Skeletal muscle tissue (tissue), 4 donors: ENCODE results near the gene CFAP97D1. TPM values are rescaled to one million over a fixed set of nuclear protein-coding genes. Genes with fewer than 3 reads are reported as not detected.

Experiments
- H3K27ac ChIP-seq: one replicate; pipeline ENCODE4 v1.7.0; 2013; ENCODE audit warnings: mild to moderate bottlenecking, low read depth, low read length, inconsistent platforms
- H3K27me3 ChIP-seq, 3 donors: one replicate each; pipeline ENCODE4 v1.7.0; 2013; ENCODE audit warnings: low read length in 3 of 3; ENCODE audit not compliant: control insufficient read depth in 3 of 3, insufficient read depth in 3 of 3
- H3K36me3 ChIP-seq, 3 donors: one replicate each; pipeline ENCODE4 v1.7.0; 2013; ENCODE audit warnings: low read length in 3 of 3; ENCODE audit not compliant: control insufficient read depth in 3 of 3, insufficient read depth in 3 of 3
- H3K4me1 ChIP-seq, 3 donors: one replicate each; pipeline ENCODE4 v1.7.0; 2013; ENCODE audit warnings: low read length in 3 of 3, mild to moderate bottlenecking in 3 of 3; ENCODE audit not compliant: control insufficient read depth in 3 of 3, insufficient read depth in 3 of 3
- H3K4me3 ChIP-seq, 3 donors: one replicate each; pipeline ENCODE4 v1.7.0; 2013; ENCODE audit warnings: low read length in 3 of 3
- H3K9ac ChIP-seq, 3 donors: one replicate each; pipeline ENCODE4 v1.7.0; 2013; ENCODE audit warnings: low read length in 3 of 3, mild to moderate bottlenecking in 3 of 3, moderate library complexity in 2 of 3, low read depth in 1 of 3
- H3K9me3 ChIP-seq, 3 donors: one replicate each; pipeline ENCODE4 v1.7.0; 2013; ENCODE audit warnings: low read length in 3 of 3; ENCODE audit not compliant: control insufficient read depth in 3 of 3
- total RNA-seq: library from RNA; depleted of rRNA; stranded (reverse); fragments of >200 nt; gene quantifications from one replicate; pipeline ENCODE4 v1.2.3, GENCODE V29; 2014
- donor health status: Osteomylitis.

Gene CFAP97D1
- not detected for total RNA-seq

- Histone ChIP-seq H3K36me3 (peaks cover 3 to 7% (median 5%) of the 10 kb centered on the region in 3 donors), H3K27ac (peak within 1 kb of the TSS; percentile 100), H3K4me1 (peaks cover 30 to 33% (median 33%) of the 10 kb centered on the region in 3 donors), H3K27me3 (no peaks in the 10 kb centered on the region), H3K9ac (peak within 1 kb of the TSS; percentile 79 to 97 (median 82)), H3K4me3 (peak within 1 kb of the TSS; percentile 76 to 88 (median 80)), H3K9me3 (no peaks in the 10 kb centered on the region)
Measured at GRCh38 chr17:43780135-43780534, at the start of gene CFAP97D1. TSS of gene CFAP97D1 (plus strand) at chr17:43780435. CDS start at chr17:43780463, 28 bp downstream.

- Histone ChIP-seq H3K4me1 (no peaks in the 10 kb centered on the region), H3K36me3 (no peaks in the 10 kb centered on the region), H3K27ac (no peak overlapping the region), H3K9ac (no peak overlapping the region), H3K4me3 (no peak overlapping the region), H3K27me3 (no peaks in the 10 kb centered on the region), H3K9me3 (no peaks in the 10 kb centered on the region)
Measured at GRCh38 chr17:43732958-43733357, 47.3 kb upstream of the CFAP97D1 start.

- Histone ChIP-seq H3K4me1 (no peaks in the 10 kb centered on the region), H3K36me3 (no peaks in the 10 kb centered on the region), H3K4me3 (no peak overlapping the region), H3K9me3 (no peaks in the 10 kb centered on the region), H3K9ac (no peak overlapping the region), H3K27me3 (peaks cover 0 to 4% (median 0%) of the 10 kb centered on the region in 3 donors), H3K27ac (no peak overlapping the region)
Measured at GRCh38 chr17:43733956-43734355, 46.3 kb upstream of the CFAP97D1 start.

GRCh38 chr17:43734376-43734775 is 45.9 kb upstream of the CFAP97D1 start:
- Histone ChIP-seq H3K4me3 (no peak overlapping the region), H3K27ac (no peak overlapping the region), H3K36me3 (no peaks in the 10 kb centered on the region), H3K9me3 (no peaks in the 10 kb centered on the region), H3K27me3 (peaks cover 0 to 4% (median under 1%) of the 10 kb centered on the region in 3 donors), H3K9ac (no peak overlapping the region), H3K4me1 (no peaks in the 10 kb centered on the region)

- H3K36me3 ChIP-seq: no peaks in the 10 kb centered on the region
- no peak overlapping the region for H3K4me3 ChIP-seq
- no peaks in the 10 kb centered on the region for H3K4me1 ChIP-seq
- no peaks in the 10 kb centered on the region for H3K9me3 ChIP-seq
- no peak overlapping the region for H3K27ac ChIP-seq
- peaks cover 0 to 4% (median 2%) of the 10 kb centered on the region in 3 donors for H3K27me3 ChIP-seq
- H3K9ac ChIP-seq: no peak overlapping the region
Measured at GRCh38 chr17:43736389-43736788, 43.8 kb upstream of the CFAP97D1 start.

- H3K9me3 ChIP-seq: no peaks in the 10 kb centered on the region
- no peak overlapping the region for H3K4me3 ChIP-seq
- H3K9ac ChIP-seq: no peak overlapping the region
- no peak overlapping the region for H3K27ac ChIP-seq
- H3K36me3 ChIP-seq: no peaks in the 10 kb centered on the region
- H3K4me1 ChIP-seq: no peaks in the 10 kb centered on the region
- H3K27me3 ChIP-seq: peaks cover 0 to 8% (median 2%) of the 10 kb centered on the region in 3 donors
Measured at GRCh38 chr17:43737722-43738121, 42.5 kb upstream of the CFAP97D1 start.

- no peaks in the 10 kb centered on the region for H3K9me3 ChIP-seq
- H3K27me3 ChIP-seq: peaks cover 6 to 15% (median 7%) of the 10 kb centered on the region in 3 donors
- no peaks in the 10 kb centered on the region for H3K36me3 ChIP-seq
- H3K4me3 ChIP-seq: no peak overlapping the region
- no peak overlapping the region for H3K9ac ChIP-seq
- no peak overlapping the region for H3K27ac ChIP-seq
- H3K4me1 ChIP-seq: no peaks in the 10 kb centered on the region
Measured at GRCh38 chr17:43740541-43740940, 39.7 kb upstream of the CFAP97D1 start.

GRCh38 chr17:43741636-43742035 is 38.6 kb upstream of the CFAP97D1 start:
- peaks cover 6 to 15% (median 10%) of the 10 kb centered on the region in 3 donors for H3K27me3 ChIP-seq

GRCh38 chr17:43745541-43745940 is 34.7 kb upstream of the CFAP97D1 start:
- H3K4me1 ChIP-seq: peaks cover 0 to 4% (median 0%) of the 10 kb centered on the region in 3 donors
- peaks cover 6 to 24% (median 20%) of the 10 kb centered on the region in 3 donors for H3K27me3 ChIP-seq
- H3K4me3 ChIP-seq: no peak overlapping the region
- no peaks in the 10 kb centered on the region for H3K9me3 ChIP-seq
- H3K36me3 ChIP-seq: no peaks in the 10 kb centered on the region
- H3K9ac ChIP-seq: no peak overlapping the region
- no peak overlapping the region for H3K27ac ChIP-seq

More at GRCh38 chr17:43741636-43742035, 38.6 kb upstream of the CFAP97D1 start:
- Histone ChIP-seq H3K27ac (no peak overlapping the region), H3K9me3 (no peaks in the 10 kb centered on the region), H3K36me3 (no peaks in the 10 kb centered on the region), H3K9ac (no peak overlapping the region), H3K4me3 (no peak overlapping the region), H3K4me1 (peaks cover 0 to 4% (median 0%) of the 10 kb centered on the region in 3 donors)

GRCh38 chr17:43750153-43750552 is 30.1 kb upstream of the CFAP97D1 start:
- H3K27me3 ChIP-seq: peaks cover 17 to 30% (median 27%) of the 10 kb centered on the region in 3 donors
- H3K4me1 ChIP-seq: peaks cover 0 to 4% (median 0%) of the 10 kb centered on the region in 3 donors
- no peaks in the 10 kb centered on the region for H3K9me3 ChIP-seq
- H3K27ac ChIP-seq: no peak overlapping the region
- no peak overlapping the region for H3K9ac ChIP-seq
- H3K36me3 ChIP-seq: no peaks in the 10 kb centered on the region
- H3K4me3 ChIP-seq: no peak overlapping the region
